OCI-LY1 (cell line): ENCODE results near the gene GJC2.

Experiments
- H2AFZ ChIP-seq: fragments of 200-600 bp; sonication (generic), shearing (Covaris generic); 2 replicates; pipeline ENCODE4 v1.6.0; 2014; ENCODE audit warnings: antibody characterized with exemption, mild to moderate bottlenecking, low read length
- H3F3A ChIP-seq: fragments of 200-600 bp; sonication (generic), shearing (Covaris generic); 2 replicates; pipeline ENCODE4 v1.6.0; 2014; ENCODE audit warnings: mild to moderate bottlenecking, antibody characterized with exemption, low read length, moderate library complexity; ENCODE audit not compliant: insufficient read depth
- H3K27ac ChIP-seq: fragments of 200-600 bp; sonication (generic); 2 replicates; pipeline ENCODE4 v1.5.1; 2014; ENCODE audit warnings: low read length, mixed run types, mild to moderate bottlenecking, low read depth; ENCODE audit not compliant: poor library complexity, severe bottlenecking
- H3K27me3 ChIP-seq: fragments of 200-600 bp; sonication (generic); 2 replicates; pipeline ENCODE4 v1.6.0; 2014; ENCODE audit warnings: antibody characterized with exemption, mild to moderate bottlenecking, low read length, moderate library complexity; ENCODE audit not compliant: insufficient read depth
- H3K36me3 ChIP-seq: fragments of 200-600 bp; sonication (generic); 2 replicates; pipeline ENCODE4 v1.6.1; 2014; ENCODE audit warnings: mild to moderate bottlenecking, antibody characterized with exemption, low read length, moderate library complexity, mixed read lengths; ENCODE audit not compliant: insufficient read depth
- H3K4me1 ChIP-seq: fragments of 200-600 bp; sonication (generic); 2 replicates; pipeline ENCODE4 v1.5.1; 2014; ENCODE audit warnings: mild to moderate bottlenecking, low read length, moderate library complexity; ENCODE audit not compliant: insufficient read depth, severe bottlenecking
- H3K4me2 ChIP-seq: fragments of 200-600 bp; sonication (generic), shearing (Covaris generic); 2 replicates; pipeline ENCODE4 v1.6.1; 2014; ENCODE audit warnings: low read length
- H3K4me3 ChIP-seq: fragments of 200-600 bp; sonication (generic); 2 replicates; pipeline ENCODE4 v1.5.1; 2014; ENCODE audit warnings: low read length, low read depth, mild to moderate bottlenecking, mixed read lengths; ENCODE audit not compliant: poor library complexity, severe bottlenecking
- H3K79me2 ChIP-seq: fragments of 200-600 bp; shearing (Covaris generic); 2 replicates; pipeline ENCODE4 v1.6.1; 2016; ENCODE audit warnings: mixed run types, low read length, mixed read lengths; ENCODE audit not compliant: insufficient read depth
- H3K9ac ChIP-seq: fragments of 200-600 bp; sonication (generic), shearing (Covaris generic); 2 replicates; pipeline ENCODE4 v1.6.1; 2014; ENCODE audit warnings: mild to moderate bottlenecking, low read length, mixed read lengths
- H3K9me2 ChIP-seq: fragments of 200-600 bp; sonication (generic), shearing (Covaris generic); 2 replicates; pipeline ENCODE4 v1.6.1; 2014; ENCODE audit warnings: low read depth, mild to moderate bottlenecking, low read length, mixed read lengths
- H3K9me3 ChIP-seq: fragments of 200-600 bp; shearing (Covaris generic); 2 replicates; pipeline ENCODE4 v1.6.1; 2014; ENCODE audit warnings: low read length, mixed read lengths
- H4K20me1 ChIP-seq: fragments of 200-600 bp; sonication (generic), shearing (Covaris generic); 2 replicates; pipeline ENCODE4 v1.6.0; 2016; ENCODE audit warnings: mild to moderate bottlenecking, low read length; ENCODE audit not compliant: insufficient read depth
- EZH2 ChIP-seq: fragments of 200-600 bp; sonication (generic), shearing (Covaris generic); IDR thresholded peaks from 2 replicates; pipeline ENCODE4 v1.8.0; 2017; ENCODE audit warnings: borderline replicate concordance, mixed run types, mild to moderate bottlenecking, antibody characterized with exemption, low read length, moderate library complexity, mixed read lengths
- TF ChIP-seq, protein P1 (sequence below): fragments of 200-600 bp; sonication (generic), shearing (Covaris generic); IDR thresholded peaks from 2 replicates; pipeline ENCODE4 v1.5.1; 2017; ENCODE audit warnings: mild to moderate bottlenecking, antibody characterized with exemption, low read length, moderate library complexity, mixed read lengths

The GJC2 gene

DNA sequence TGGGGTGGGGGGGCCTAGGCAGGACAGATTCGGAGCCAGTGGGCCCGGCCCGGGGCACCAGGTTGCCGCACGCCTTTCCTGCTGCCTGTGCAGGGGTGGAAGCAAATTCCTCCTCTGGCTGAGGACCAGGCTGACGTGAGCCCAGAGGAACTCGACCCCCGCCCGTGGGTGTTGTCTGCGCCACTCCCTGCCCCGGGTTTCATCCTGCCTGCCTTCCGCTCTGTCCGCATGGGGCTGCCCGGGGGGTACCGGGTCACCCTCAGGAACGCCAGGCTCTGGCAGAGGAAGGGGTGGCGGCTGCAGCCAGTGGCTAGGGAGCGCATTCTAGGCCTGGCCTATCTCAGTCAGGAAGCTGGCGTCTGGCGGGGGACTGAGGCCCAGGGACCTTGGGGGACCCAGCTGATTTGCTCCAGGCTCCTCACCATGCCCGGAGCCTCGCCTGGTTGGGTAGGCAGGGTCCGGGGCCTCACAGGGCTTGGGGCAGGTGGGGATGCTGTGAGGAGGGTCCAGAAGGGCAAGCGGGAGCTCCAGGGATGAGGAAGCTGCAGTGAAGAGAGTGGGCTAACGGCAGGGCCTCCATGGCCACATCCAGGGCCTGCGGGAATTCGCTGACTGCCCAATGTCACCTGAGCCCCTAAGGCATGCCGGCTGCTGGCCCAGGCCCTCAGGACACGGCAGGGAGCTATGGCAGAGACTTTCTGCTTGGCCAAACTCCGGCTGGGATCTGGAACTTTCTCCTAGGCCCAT lies 13.4 kb downstream of the GJC2 start:
- Histone ChIP-seq H3K79me2 (no peaks in the 10 kb centered on the region), H3K4me1 (peaks cover 20% of the 10 kb centered on the region), H3K9me3 (no peaks in the 10 kb centered on the region), H2AFZ (no peak overlapping the region), H3K4me3 (no peak overlapping the region), H3K9me2 (no peaks in the 10 kb centered on the region), H3K9ac (no peak overlapping the region), H3K27ac (no peak overlapping the region), H3K36me3 (no peaks in the 10 kb centered on the region), H3F3A (no peaks in the 10 kb centered on the region), H3K4me2 (no peak overlapping the region), H3K27me3 (peaks cover 6% of the 10 kb centered on the region; the same call in 1 of the 2 replicates), H4K20me1 (no peaks in the 10 kb centered on the region)
- TF ChIP-seq EZH2: no peak
- TF ChIP-seq, protein P1, sequence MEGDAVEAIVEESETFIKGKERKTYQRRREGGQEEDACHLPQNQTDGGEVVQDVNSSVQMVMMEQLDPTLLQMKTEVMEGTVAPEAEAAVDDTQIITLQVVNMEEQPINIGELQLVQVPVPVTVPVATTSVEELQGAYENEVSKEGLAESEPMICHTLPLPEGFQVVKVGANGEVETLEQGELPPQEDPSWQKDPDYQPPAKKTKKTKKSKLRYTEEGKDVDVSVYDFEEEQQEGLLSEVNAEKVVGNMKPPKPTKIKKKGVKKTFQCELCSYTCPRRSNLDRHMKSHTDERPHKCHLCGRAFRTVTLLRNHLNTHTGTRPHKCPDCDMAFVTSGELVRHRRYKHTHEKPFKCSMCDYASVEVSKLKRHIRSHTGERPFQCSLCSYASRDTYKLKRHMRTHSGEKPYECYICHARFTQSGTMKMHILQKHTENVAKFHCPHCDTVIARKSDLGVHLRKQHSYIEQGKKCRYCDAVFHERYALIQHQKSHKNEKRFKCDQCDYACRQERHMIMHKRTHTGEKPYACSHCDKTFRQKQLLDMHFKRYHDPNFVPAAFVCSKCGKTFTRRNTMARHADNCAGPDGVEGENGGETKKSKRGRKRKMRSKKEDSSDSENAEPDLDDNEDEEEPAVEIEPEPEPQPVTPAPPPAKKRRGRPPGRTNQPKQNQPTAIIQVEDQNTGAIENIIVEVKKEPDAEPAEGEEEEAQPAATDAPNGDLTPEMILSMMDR: no peak

DNA sequence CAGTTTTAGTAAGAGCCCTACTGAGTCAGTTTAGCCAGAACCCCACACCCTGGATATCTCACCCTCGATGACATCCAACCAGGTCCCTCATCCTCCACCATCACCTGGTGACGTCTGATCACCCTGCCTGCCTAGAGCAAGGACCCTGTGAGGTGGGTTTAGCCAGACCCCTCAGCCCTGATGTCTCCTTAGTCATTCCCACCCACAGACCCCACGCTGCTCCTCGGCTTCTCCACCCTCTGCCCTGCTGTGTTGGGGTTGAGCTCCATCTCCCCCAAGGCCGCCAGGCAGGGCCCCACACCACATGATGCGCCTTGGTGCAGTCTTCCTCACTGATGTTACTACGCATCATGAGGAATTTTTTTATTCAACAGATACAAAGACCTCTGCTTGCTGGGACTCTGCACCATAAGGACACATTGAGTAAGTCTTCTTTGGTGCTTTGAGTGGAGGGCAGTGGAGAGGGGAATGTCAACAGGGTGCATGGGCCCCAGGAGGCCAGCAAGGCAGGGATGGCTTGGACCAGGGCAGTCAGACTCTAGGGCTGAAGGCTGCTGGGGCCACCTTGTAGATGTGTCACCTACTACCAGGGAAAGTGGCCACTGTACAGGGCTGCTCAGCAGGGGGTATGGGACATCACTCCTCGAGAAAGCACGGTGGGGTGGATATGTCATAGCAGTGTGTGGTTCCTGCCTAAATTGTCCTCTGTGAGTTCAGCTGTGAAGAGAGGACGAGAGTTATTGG lies 14.2 kb downstream of the GJC2 start:
- H3F3A ChIP-seq: no peaks in the 10 kb centered on the region
- H4K20me1 ChIP-seq: no peaks in the 10 kb centered on the region
- H3K4me1 ChIP-seq: peaks cover 20% of the 10 kb centered on the region
- H3K9me3 ChIP-seq: no peaks in the 10 kb centered on the region
- no peak for TF ChIP-seq EZH2
- no peak overlapping the region for H3K4me3 ChIP-seq
- H3K9ac ChIP-seq: no peak overlapping the region
- no peaks in the 10 kb centered on the region for H3K36me3 ChIP-seq
- H3K4me2 ChIP-seq: no peak overlapping the region
- H2AFZ ChIP-seq: no peak overlapping the region
- H3K79me2 ChIP-seq: no peaks in the 10 kb centered on the region
- no peaks in the 10 kb centered on the region for H3K9me2 ChIP-seq
- peaks cover 6% of the 10 kb centered on the region; the same call in 1 of the 2 replicates for H3K27me3 ChIP-seq
- no peak overlapping the region for H3K27ac ChIP-seq

DNA sequence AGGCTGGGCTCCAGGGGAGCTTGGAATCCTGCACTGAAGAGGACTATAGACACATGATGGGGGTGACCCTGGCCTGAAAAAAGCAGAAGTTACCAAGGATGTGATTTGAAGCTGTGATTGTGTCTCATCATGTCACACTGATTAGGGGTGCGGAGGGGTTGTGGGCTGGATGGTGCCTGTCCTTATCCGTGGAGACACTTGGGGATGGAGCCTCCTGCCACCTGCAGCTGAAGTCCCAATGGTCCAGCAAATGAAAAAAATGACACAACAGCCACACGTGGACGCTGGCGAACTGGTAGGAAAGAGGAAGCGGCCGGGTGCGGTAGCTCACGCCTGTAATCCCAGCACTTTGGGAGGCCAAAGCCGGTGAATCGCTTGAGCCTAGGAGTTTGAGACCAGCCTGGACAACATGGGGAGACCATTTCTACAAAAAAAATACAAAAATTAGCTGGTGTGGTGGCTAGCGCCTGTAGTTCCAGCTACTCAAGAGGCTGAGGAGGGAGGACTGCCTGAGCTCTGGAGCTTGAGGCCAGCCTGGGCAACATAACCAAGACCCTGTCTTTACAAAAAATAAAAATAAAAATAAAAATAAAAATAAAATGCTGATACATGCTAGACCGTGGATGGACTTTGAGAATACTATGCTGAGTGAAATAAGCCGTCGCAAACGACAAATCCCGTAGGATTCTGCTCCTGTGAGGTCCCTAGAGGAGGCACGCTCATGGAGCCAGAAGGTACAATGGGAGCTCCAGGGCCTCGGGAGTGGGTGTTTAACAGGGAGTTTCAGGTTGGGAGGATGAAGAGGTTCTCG lies 15.0 kb downstream of the GJC2 start:
- H3K4me3 ChIP-seq: peak overlapping the region; percentile 78
- no peaks in the 10 kb centered on the region for H4K20me1 ChIP-seq
- peak overlapping the region; percentile 73 for H3K4me2 ChIP-seq
- H3K36me3 ChIP-seq: no peaks in the 10 kb centered on the region
- H3F3A ChIP-seq: no peaks in the 10 kb centered on the region
- no peaks in the 10 kb centered on the region for H3K9me3 ChIP-seq
- H2AFZ ChIP-seq: no peak overlapping the region
- peaks cover 6% of the 10 kb centered on the region; the same call in 1 of the 2 replicates for H3K27me3 ChIP-seq
- H3K9ac ChIP-seq: peak overlapping the region; percentile 82
- H3K79me2 ChIP-seq: no peaks in the 10 kb centered on the region
- H3K27ac ChIP-seq: peak overlapping the region; percentile 53
- peaks cover 20% of the 10 kb centered on the region for H3K4me1 ChIP-seq
- TF ChIP-seq, protein P1: no peak
- no peak for TF ChIP-seq EZH2
- no peaks in the 10 kb centered on the region for H3K9me2 ChIP-seq
